HL-60 (cell line): ENCODE results near the gene TBX10.

Experiments
- GABPA ChIP-seq: IDR thresholded peaks from 2 replicates; pipeline ENCODE4 v1.6.1; 2012; ENCODE audit warnings: low read depth
- POLR2AphosphoS5 ChIP-seq: IDR thresholded peaks from 2 replicates; pipeline ENCODE4 v1.6.1; 2012; ENCODE audit warnings: low read depth
- REST ChIP-seq: IDR thresholded peaks from 2 replicates; pipeline ENCODE4 v1.6.1; 2012; ENCODE audit warnings: low read depth; ENCODE audit not compliant: insufficient replicate concordance
- SPI1 ChIP-seq: IDR thresholded peaks from 2 replicates; pipeline ENCODE4 v1.6.1; 2012; ENCODE audit warnings: low read depth, mild to moderate bottlenecking, borderline replicate concordance
- TF ChIP-seq, protein P1 (sequence below): IDR thresholded peaks from one replicate; pipeline ENCODE4 v1.5.1; 2011; ENCODE audit warnings: low read length, control low read depth, inconsistent platforms; ENCODE audit not compliant: insufficient read depth

DNA sequence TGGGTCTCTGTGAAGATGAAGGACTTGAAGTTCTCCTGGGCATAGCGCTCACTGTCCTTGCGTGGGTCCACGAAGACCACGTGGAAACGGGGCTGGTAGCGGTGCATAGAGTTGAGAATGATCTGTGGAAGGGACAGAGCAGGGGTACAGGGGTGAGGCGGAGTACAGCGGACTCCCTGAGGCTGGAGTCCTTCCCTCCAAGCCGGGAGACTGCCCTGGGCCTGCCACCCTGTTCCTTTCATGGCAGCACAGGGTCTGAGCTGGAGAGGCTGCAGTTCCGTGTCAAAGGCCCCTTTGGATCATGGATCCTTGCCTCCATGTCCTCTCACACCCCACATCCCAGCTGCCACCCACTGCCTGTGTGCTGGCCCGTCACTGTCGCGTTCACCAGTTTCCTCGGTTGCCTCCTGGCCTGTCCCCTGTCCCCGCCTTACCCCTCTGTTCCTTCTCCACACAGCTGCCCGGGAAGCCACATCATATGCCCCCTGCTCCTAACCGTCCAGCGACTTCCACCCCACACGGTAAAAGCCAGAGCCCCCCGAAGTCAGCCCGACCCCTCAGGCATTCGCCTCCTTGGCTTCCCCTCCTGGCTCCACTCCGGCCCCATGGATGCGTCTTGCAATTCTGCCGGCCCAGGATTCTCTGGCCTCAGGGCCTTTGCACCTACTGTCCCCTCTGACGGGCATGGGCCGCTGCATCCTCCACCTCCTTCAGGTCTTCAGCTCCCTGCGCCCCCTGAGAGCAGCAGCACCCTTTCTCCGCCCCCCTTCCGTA lies 6.4 kb downstream of the TBX10 start:
- TF ChIP-seq, protein P1, sequence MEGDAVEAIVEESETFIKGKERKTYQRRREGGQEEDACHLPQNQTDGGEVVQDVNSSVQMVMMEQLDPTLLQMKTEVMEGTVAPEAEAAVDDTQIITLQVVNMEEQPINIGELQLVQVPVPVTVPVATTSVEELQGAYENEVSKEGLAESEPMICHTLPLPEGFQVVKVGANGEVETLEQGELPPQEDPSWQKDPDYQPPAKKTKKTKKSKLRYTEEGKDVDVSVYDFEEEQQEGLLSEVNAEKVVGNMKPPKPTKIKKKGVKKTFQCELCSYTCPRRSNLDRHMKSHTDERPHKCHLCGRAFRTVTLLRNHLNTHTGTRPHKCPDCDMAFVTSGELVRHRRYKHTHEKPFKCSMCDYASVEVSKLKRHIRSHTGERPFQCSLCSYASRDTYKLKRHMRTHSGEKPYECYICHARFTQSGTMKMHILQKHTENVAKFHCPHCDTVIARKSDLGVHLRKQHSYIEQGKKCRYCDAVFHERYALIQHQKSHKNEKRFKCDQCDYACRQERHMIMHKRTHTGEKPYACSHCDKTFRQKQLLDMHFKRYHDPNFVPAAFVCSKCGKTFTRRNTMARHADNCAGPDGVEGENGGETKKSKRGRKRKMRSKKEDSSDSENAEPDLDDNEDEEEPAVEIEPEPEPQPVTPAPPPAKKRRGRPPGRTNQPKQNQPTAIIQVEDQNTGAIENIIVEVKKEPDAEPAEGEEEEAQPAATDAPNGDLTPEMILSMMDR: no peak
- TF ChIP-seq POLR2AphosphoS5 (no peak), GABPA (no peak), REST (no peak), SPI1 (no peak)
